ENCODE data around the gene SWT1.
"Not testable (repeated sequence)": the region's sequence is repeated elsewhere in the genome, so short reads cannot be mapped to it uniquely, and the experiment has no call there.

SWT1 gene

DNA sequence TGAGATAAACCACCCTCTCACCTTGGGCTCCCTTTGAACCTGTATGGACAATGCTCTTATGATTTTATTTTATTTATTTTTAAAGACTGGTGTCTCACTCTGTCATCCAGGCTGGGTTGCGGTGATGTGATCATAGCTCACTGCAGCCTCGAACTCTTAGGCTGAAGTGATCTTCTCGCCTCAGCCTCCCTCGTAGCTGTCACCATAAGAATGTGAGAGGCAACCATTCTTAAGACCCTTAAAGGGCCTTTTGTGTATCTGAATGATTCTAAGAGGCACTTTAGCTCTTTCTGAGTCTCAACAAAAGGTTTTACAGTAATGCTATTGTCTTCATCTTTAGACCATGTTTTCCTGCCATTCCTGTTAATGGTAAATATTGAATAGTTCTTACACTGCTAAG is 93.1 kb downstream of the SWT1 start:
- TF ChIP-seq ZNF274 (IDR thresholded peaks at IDR 0.05; ENCODE audit: low read depth, low read length), result no peak
- no peak overlapping the region for H3K4me3 ChIP-seq (ENCODE audit: low read length)

DNA sequence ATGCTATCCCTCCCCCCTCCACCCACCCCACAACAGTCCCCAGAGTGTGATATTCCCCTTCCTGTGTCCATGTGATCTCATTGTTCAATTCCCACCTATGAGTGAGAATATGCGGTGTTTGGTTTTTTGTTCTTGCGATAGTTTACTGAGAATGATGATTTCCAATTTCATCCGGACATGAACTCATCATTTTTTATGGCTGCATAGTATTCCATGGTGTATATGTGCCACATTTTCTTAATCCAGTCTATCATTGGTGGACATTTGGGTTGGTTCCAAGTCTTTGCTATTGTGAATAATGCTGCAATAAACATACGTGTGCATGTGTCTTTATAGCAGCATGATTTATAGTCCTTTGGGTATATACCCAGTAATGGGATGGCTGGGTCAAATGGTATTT is 95.0 kb downstream of the SWT1 start:
- H3K4me3 ChIP-seq (ENCODE audit: low read length), result not testable (repeated sequence)

- H3K4me3 ChIP-seq (ENCODE audit: low read length), result not testable (repeated sequence)
Measured at GRCh38 chr1:185252404-185252803, 95.4 kb downstream of the SWT1 start.

GRCh38 chr1:185255595-185255994 is 98.6 kb downstream of the SWT1 start:
- H3K4me3 ChIP-seq (ENCODE audit: low read length), result not testable (repeated sequence)

DNA sequence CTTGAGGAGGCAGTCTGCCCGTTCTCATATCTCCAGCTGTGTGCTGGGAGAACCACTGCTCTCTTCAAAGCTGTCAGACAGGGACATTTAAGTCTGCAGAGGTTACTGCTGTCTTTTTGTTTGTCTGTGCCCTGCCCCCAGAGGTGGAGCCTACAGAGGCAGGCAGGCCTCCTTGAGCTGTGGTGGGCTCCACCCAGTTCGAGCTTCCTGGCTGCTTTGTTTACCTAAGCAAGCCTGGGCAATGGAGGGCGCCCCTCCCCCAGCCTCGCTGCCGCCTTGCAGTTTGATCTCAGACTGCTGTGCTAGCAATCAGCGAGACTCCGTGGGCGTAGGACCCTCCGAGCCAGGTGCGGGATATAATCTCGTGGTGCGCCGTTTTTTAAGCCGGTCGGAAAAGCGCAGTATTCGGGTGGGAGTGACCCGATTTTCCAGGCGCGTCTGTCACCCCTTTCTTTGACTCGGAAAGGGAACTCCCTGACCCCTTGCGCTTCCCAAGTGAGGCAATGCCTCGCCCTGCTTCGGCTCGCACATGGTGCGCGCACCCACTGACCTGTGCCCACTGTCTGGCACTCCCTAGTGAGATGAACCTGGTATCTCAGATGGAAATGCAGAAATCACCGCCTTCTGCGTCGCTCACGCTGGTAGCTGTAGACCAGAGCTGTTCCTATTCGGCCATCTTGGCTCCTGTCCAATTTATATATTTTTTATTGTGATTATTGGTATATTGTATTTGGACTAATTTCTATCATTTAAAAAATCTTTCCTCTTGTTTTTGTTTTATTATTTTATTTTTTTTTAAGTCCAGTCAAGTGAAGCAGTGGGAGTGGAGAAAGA is 100.4 kb downstream of the SWT1 start:
- H3K4me3 ChIP-seq (ENCODE audit: low read length), result not testable (repeated sequence)

- no peak overlapping the region for H3K4me3 ChIP-seq (ENCODE audit: low read length)
- no peak for TF ChIP-seq ZNF274 (IDR thresholded peaks at IDR 0.05; ENCODE audit: low read depth, low read length)
Measured at GRCh38 chr1:185257950-185258208, 100.9 kb downstream of the SWT1 start.

DNA sequence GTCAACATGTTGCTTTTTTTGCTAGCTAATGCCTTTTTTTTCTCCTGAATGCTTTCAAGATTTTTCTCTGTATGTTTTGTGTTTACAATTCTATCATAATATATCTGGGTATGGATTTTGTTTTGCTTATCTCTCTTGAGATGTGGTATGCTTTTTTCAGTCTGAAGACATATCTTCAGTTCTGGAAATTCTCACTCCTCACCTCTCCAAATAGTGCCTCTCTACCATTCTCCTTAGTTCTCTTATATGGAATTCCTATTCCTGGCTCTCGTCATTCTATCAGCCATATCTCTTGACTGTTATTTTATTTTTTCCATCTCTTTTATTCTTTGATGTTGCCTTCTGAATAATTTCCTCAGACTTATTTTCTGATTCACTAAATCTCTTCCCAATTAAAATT is 101.7 kb downstream of the SWT1 start:
- no peak overlapping the region for H3K4me3 ChIP-seq (ENCODE audit: low read length)
- no peak for TF ChIP-seq ZNF274 (IDR thresholded peaks at IDR 0.05; ENCODE audit: low read depth, low read length)

- H3K4me3 ChIP-seq (ENCODE audit: low read length), result no peak overlapping the region
- TF ChIP-seq ZNF274 (IDR thresholded peaks at IDR 0.05; ENCODE audit: low read depth, low read length), result no peak
Measured at GRCh38 chr1:185260611-185261010, 103.6 kb downstream of the SWT1 start.

- TF ChIP-seq ZNF274 (IDR thresholded peaks at IDR 0.05; ENCODE audit: low read depth, low read length), result no peak
- no peak overlapping the region for H3K4me3 ChIP-seq (ENCODE audit: low read length)
Measured at GRCh38 chr1:185262151-185262550, 105.2 kb downstream of the SWT1 start.

DNA sequence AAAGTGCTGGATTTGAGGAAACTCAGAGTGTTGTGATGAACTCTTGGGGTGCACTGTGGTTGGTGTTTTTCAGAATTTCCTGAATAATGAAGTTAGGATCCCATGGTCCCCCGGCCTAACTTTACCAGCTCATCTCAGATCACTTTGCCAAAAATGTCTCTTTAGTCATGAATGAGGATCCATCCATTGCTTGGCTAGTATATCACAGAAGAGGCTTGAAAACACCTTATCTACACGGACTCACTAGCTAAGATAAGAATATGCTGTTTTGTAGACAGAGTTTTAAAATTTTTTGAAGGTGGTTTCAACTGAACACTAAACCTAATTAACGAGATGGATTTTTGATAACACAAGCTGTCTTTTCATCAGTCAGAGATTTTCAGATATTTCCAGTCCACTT is 106.3 kb downstream of the SWT1 start:
- no peak for TF ChIP-seq ZNF274 (IDR thresholded peaks at IDR 0.05; ENCODE audit: low read depth, low read length)
- H3K4me3 ChIP-seq (ENCODE audit: low read length), result no peak overlapping the region

GRCh38 chr1:185263780-185264179 is 106.8 kb downstream of the SWT1 start:
- TF ChIP-seq ZNF274 (IDR thresholded peaks at IDR 0.05; ENCODE audit: low read depth, low read length), result no peak
- H3K4me3 ChIP-seq (ENCODE audit: low read length), result no peak overlapping the region

GRCh38 chr1:185265314-185265713 is 108.3 kb downstream of the SWT1 start:
- TF ChIP-seq ZNF274 (IDR thresholded peaks at IDR 0.05; ENCODE audit: low read depth, low read length), result no peak
- no peak overlapping the region for H3K4me3 ChIP-seq (ENCODE audit: low read length)

DNA sequence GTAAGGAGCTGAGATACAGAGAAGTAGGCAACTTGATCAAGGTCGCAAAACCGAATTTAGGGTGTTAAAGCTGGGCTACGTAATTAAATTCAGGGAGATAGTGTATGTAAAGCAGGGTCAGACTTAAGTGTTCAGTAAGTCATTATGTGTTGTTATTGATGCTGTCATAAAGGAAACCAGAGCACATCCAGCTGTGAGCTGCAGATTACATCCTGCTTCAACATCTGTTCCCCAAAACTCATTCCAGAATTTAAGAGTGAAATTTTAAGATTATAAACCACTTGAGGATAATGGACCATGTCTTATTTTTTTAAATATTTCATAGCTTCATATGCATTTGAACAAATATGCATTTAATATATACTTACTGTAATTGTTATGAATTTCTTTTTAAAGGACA is 110.3 kb downstream of the SWT1 start:
- no peak for TF ChIP-seq ZNF274 (IDR thresholded peaks at IDR 0.05; ENCODE audit: low read depth, low read length)
- no peak overlapping the region for H3K4me3 ChIP-seq (ENCODE audit: low read length)

DNA sequence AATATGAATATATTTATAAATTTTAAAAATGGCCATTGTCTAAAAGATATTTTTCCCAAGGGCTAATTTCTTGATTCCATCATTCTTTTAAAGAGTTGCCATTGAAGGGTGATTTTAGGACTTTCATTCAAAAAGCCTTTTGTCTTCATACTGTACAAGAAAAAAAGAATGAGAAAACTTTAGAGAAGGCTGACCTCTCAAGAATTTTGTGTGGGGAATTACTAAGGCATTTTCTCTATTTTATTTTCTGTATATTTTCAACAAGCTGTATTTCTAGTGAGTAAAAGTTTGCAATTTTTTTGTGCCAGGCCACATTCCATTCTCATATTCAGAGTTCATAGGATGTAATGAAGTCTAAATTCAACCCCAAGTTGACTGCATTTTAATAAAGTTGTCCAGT is 110.7 kb downstream of the SWT1 start:
- TF ChIP-seq ZNF274 (IDR thresholded peaks at IDR 0.05; ENCODE audit: low read depth, low read length), result no peak
- H3K4me3 ChIP-seq (ENCODE audit: low read length), result no peak overlapping the region

DNA sequence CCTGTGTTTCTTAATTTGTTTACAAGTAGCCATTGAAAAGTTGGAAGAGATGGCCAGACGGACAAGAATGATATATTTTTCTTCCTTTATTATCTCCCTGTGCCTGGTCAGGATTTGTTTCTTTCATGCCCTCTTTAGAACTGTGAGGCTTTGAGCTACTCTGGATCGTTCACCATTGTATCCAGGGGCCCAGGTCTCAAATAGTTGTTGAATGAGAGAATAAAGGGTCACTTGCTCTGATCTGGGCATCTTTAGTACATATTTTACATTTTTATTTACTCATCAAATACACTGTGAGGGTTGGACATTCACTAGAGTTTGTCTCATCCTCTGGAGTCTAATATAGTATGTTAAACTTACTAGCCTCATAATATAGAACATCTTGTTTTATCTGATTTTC is 111.4 kb downstream of the SWT1 start:
- TF ChIP-seq ZNF274 (IDR thresholded peaks at IDR 0.05; ENCODE audit: low read depth, low read length), result no peak
- no peak overlapping the region for H3K4me3 ChIP-seq (ENCODE audit: low read length)

- TF ChIP-seq ZNF274 (IDR thresholded peaks at IDR 0.05; ENCODE audit: low read depth, low read length), result no peak
- H3K4me3 ChIP-seq (ENCODE audit: low read length), result no peak overlapping the region
Measured at GRCh38 chr1:185271921-185272320, 115.0 kb downstream of the SWT1 start.
